Measurements from ENCODE around the gene SLCO4A1.

DNA sequence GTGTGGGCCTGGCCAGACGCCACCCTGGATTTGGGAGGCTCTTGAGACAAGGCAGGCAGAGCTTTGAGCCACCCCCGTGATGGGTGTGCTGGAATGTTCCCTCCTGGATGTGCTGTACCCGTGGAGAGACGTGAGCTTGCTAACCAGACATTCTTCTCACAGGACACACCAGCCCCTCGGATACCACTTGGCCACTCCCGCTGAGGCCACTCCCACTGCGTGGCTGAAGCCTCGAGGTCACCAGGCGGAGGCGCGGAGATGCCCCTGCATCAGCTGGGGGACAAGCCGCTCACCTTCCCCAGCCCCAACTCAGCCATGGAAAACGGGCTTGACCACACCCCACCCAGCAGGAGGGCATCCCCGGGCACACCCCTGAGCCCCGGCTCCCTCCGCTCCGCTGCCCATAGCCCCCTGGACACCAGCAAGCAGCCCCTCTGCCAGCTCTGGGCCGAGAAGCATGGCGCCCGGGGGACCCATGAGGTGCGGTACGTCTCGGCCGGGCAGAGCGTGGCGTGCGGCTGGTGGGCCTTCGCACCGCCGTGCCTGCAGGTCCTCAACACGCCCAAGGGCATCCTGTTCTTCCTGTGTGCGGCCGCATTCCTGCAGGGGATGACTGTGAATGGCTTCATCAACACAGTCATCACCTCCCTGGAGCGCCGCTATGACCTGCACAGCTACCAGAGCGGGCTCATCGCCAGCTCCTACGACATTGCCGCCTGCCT lies 14.1 kb downstream of the SLCO4A1 start:
- no peak for TF ChIP-seq POLR2A (IDR thresholded peaks at IDR 0.05)
- TF ChIP-seq, protein P1, sequence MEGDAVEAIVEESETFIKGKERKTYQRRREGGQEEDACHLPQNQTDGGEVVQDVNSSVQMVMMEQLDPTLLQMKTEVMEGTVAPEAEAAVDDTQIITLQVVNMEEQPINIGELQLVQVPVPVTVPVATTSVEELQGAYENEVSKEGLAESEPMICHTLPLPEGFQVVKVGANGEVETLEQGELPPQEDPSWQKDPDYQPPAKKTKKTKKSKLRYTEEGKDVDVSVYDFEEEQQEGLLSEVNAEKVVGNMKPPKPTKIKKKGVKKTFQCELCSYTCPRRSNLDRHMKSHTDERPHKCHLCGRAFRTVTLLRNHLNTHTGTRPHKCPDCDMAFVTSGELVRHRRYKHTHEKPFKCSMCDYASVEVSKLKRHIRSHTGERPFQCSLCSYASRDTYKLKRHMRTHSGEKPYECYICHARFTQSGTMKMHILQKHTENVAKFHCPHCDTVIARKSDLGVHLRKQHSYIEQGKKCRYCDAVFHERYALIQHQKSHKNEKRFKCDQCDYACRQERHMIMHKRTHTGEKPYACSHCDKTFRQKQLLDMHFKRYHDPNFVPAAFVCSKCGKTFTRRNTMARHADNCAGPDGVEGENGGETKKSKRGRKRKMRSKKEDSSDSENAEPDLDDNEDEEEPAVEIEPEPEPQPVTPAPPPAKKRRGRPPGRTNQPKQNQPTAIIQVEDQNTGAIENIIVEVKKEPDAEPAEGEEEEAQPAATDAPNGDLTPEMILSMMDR (IDR thresholded peaks at IDR 0.05): no peak
